GM18868 (cell line): ENCODE results near the gene AHI1.
A peak's percentile ranks its signal among the peaks of the same experiment; 100 is the strongest.
"Not testable (repeated sequence)": the region's sequence is repeated elsewhere in the genome, so short reads cannot be mapped to it uniquely, and the experiment has no call there.

Experiments
- ATAC-seq: cut with Tn5 transposase; IDR thresholded peaks from one replicate; pipeline ENCODE4 v1.9.1; 2021; ENCODE audit warnings: mild to moderate bottlenecking, moderate library complexity; ENCODE audit not compliant: unreplicated experiment

Gene AHI1

GRCh38 chr6:135269481-135269891, 228.1 kb downstream of the AHI1 start:
- ATAC-seq = no peak

- ATAC-seq = no peak
Measured at GRCh38 chr6:135268740-135269139, 228.8 kb downstream of the AHI1 start.

GRCh38 chr6:135268263-135268662, 229.3 kb downstream of the AHI1 start:
- ATAC-seq = no peak

- no peak for ATAC-seq
Measured at GRCh38 chr6:135267085-135267484, 230.5 kb downstream of the AHI1 start.

- no peak for ATAC-seq
Measured at GRCh38 chr6:135266675-135267074, 230.9 kb downstream of the AHI1 start.

GRCh38 chr6:135265278-135265677, 232.3 kb downstream of the AHI1 start:
- ATAC-seq = no peak

GRCh38 chr6:135261872-135262725, 235.4 kb downstream of the AHI1 start:
- no peak for ATAC-seq

- no peak for ATAC-seq
Measured at GRCh38 chr6:135260612-135261011, 236.9 kb downstream of the AHI1 start.

GRCh38 chr6:135258970-135259369, 238.6 kb downstream of the AHI1 start:
- ATAC-seq = no peak

- no peak for ATAC-seq
Measured at GRCh38 chr6:135257631-135258405, 239.7 kb downstream of the AHI1 start.

- no peak for ATAC-seq
Measured at GRCh38 chr6:135256866-135257265, 240.7 kb downstream of the AHI1 start.

GRCh38 chr6:135254471-135254870, 243.1 kb downstream of the AHI1 start:
- no peak for ATAC-seq

- no peak for ATAC-seq
Measured at GRCh38 chr6:135251498-135252441, 245.8 kb downstream of the AHI1 start.

GRCh38 chr6:135250751-135251497, 246.6 kb downstream of the AHI1 start:
- no peak for ATAC-seq

GRCh38 chr6:135250234-135250633, 247.3 kb downstream of the AHI1 start:
- ATAC-seq = peak; percentile 49

GRCh38 chr6:135246412-135247012, 251.0 kb downstream of the AHI1 start:
- ATAC-seq = not testable (repeated sequence)

GRCh38 chr6:135244805-135245204, 252.7 kb downstream of the AHI1 start:
- ATAC-seq = no peak

- ATAC-seq = no peak
Measured at GRCh38 chr6:135243871-135244796, 253.4 kb downstream of the AHI1 start.

- no peak for ATAC-seq
Measured at GRCh38 chr6:135240711-135241110, 256.8 kb downstream of the AHI1 start.
